A673 (cell line): ENCODE results near the gene PSMD11.
"Not testable (repeated sequence)": the region's sequence is repeated elsewhere in the genome, so short reads cannot be mapped to it uniquely, and the experiment has no call there.

Source experiments
- CTCF ChIP-seq: fragments of 300-800, 200-600 bp; sonication (generic); conservative IDR thresholded peaks from 2 replicates; pipeline ENCODE4 v1.5.1; 2017; ENCODE audit warnings: low read depth, mild to moderate bottlenecking, antibody characterized with exemption, low read length, moderate library complexity, mixed read lengths
- EZH2 ChIP-seq: fragments of 200-600 bp; sonication (generic); IDR thresholded peaks from 2 replicates; pipeline ENCODE4 v1.6.1; 2017; ENCODE audit warnings: borderline replicate concordance, low read depth, mild to moderate bottlenecking, mixed read lengths, antibody characterized with exemption, low read length; ENCODE audit not compliant: poor library complexity, severe bottlenecking

- TF ChIP-seq CTCF, EZH2: not testable (repeated sequence)
These were observed 34.2 kb upstream of the PSMD11 start for GRCh38 chr17:32410085-32410484.
